GM21526 (cell line): ENCODE results near the gene CD84.
"Not testable (repeated sequence)": the region's sequence is repeated elsewhere in the genome, so short reads cannot be mapped to it uniquely, and the experiment has no call there.

Experiments used
- ATAC-seq: cut with Tn5 transposase; IDR thresholded peaks from one replicate; pipeline ENCODE4 v1.9.1; 2021; ENCODE audit warnings: moderate library complexity; ENCODE audit not compliant: unreplicated experiment, low FRiP score

CD84 gene

DNA sequence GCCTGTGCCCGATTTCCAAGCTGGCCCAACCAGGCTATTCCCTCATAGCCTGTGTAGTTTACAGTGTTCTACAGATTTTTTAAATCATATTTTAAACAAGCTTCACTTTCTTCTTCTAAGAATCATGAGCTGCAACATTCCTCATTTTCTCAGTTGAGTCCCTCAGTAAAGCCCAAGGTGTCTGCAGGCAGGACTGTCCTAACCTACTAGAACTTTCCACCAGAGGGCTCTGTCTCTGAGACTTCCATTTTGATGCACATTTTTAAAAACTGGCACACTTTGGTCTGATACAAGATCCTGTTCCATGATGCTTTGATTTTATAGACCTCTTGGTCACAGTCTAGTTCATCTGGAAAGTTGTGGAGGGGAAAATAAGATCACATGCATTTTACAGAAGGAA is 34.6 kb downstream of the CD84 start:
- no peak for ATAC-seq

DNA sequence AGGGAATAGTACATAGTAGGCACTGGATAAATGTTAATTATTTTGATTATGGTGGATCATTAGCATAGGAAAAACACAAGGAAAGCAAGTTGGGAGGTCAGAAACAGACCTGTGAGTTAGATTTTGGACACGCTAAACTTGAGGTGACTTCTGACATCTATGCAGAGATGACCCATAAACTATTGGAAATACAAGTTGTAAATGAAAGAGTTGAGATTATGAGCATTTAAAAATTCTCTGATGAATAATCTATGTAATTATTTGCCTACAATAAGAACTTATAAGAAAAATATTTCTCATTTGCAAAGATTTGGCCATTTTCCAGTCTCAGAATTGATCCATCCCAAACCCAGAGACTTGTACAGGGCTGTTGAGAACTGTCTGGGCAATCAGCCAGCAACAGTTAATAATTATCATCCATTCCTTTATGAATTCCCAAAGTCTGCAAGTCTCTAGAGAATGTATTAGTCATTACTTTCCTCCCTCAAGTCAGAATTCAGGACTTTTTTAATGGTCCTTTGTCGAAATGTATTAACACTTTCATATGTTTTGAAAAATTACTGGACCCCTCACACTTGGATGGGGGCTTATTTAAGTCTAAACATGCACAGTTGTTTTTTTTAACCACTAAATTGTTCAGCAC is 36.9 kb downstream of the CD84 start:
- ATAC-seq = no peak

DNA sequence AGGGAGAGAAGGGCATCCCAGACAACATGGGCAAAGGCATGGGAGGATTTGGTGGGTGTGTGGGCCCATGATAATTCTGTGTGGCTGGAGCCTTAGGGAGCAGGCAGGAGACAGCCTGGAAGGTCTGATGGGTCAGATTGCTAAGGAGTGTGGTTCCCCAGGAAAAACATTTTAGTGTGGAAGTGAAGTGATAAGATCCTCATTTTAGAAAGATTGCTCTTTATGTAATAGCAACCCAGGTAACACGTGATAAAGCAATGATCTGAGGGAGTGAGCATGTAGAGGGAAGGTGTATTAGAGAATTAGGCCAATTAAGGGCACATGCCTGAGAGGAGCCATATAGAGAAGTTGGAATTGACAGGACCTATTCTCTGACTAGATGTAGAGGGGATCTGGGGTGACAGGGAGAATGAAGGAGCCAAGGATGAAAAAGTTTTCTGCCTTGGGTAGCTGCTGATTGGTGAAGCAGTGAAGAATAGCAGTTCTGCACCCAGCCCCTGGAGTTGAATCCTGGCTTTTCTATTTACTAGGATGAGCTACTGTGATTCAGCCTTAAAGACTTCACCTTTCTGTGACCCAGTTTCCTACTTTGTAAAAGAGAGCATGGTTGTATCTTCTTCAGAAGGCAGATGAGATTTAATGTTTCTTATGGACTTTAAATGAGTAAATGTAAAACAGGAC is 37.5 kb downstream of the CD84 start:
- no peak for ATAC-seq

DNA sequence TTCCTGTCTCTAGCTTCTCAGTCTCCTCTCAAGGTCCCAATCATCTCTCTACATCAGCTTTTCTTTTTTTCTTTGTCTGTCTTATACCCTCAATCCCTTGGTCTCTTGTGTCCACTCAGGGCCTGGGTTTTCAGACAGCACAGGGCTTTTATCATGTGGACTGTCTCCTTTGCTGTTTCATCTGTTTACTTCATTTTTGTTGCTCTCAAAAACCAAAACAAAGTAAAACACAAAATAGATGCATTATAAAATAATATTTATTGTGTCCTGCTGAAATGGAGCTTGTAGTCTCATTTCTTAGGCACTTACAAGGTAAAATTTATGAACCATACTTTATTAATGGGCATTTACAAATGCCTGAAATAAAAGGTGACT is 38.5 kb downstream of the CD84 start:
- ATAC-seq = no peak

DNA sequence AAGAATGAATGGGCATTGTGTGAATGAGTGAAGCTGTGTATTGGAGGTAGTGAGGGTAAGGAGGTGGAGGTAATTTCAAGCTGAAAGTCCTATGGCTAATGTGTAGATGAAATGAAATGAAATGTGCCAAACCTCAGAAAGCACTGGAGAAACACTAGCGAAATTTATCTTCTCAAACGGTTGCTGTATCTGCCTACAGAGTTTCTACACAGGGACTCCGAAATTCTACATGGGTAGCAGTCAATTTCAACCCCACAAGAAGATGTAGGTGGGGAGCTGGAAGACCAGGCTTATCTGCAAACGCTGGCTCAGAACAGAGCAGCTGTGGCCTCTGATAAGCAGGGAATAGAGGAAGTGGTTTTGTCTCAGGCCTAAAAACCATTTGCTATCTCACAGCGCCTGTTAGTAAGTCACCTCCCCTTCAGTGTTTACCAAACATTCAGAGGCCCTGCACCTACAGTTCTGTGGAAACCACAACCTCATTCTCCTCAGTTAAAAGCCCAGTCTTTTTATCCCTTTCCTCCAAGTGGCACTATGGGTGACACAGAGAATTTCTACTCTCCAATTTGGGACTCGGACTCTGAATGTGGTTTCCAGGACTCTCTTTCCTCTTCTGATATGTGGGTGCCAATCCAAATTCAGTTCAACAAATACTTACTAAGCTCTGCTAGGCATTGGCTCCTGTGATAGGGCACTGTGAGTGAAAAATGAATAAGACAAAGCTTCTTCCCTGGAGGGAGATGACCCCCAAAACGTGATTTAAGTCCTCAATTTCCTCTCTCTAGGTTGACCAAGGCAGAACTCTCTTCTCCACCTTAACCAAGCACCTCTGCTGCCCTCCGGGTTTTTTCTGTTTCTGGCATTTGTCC is 39.1 kb downstream of the CD84 start:
- peak; percentile 84 for ATAC-seq

DNA sequence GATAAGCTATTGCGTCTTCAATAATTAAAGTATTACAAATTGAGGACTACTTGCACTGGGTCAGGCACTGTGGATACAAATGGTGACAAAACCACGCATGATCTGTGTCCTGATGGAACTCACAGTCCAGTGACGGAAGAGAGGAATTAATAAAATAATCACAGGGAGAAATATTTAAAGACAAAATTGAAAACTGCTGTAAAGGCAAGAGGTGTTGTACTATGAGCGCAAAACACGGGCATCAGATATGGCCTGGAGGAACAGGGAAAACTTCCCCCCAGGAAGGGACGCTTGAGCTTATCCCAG is 39.7 kb downstream of the CD84 start:
- no peak for ATAC-seq

DNA sequence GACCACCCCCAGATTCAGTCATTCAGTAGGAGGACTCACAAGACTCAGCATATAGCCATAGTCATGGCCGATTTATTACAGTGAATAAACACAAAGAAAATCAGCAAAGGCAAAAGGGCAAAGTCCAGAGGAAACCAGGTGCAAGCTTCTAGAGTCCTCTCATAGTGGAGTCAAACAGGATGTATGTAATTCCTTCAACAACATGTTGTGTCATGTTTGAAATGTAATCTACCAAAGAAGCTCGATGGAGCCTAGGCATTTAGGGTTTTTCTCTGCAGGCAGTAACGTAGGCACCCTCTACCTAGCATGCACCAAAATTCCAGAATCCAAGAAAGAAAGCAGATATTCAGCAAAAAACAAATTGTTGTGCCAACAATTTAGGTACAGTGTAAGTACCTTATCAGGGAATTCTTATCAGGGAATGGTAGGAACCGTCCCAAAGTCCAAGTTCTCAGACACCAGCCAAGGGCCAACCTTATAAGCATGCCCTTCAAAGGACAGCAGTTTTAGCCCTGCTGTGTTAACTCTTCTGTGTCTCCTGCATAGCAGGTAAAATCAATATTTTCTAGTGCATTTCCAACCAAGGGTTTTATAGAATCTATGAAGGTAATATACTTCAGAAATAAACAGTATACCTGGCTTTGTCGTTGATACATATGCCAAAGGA is 40.2 kb downstream of the CD84 start:
- no peak for ATAC-seq

DNA sequence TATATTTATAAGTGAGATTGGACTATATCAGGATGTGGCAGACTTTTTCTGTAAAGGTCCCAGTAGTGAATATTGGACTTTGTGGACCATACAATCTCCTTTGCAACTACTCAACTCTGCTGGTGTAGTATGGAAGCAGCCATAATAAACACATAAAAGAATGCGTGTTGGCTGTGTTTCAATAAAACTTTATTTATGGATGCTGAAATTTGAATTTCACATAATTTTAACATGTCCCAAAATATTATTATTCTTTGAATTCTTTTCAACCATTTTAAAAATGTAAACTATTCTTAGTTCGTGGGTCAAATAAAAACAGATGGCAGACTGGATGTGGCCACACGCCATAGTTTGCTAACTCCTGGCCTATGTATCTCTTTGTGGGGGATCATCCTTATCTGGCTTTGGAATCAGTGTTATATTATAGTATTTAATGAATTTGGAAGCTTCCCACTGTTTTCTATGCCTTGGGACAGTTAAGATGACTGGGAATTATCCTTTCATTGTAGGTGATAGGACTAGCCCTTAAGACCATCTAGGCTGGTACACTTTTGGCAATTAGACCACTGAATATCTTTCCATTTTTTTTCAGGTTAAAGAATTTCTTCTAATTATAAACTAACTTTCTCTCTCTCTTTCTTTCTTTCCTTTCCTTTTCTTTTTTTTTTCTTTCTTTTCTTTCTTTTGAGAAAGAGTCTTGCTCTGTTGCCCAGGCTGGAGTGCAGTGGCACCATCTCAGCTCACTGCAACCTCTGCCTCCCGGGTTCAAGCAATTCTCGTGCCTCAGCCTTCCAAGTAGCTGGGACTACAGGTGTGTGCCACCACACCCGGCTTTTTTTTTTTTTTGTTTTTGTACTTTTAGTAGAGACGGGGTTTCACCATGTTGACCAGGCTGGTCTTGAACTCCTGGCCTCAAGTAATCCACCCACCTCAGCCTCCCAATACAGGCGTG is 41.3 kb downstream of the CD84 start:
- no peak for ATAC-seq

DNA sequence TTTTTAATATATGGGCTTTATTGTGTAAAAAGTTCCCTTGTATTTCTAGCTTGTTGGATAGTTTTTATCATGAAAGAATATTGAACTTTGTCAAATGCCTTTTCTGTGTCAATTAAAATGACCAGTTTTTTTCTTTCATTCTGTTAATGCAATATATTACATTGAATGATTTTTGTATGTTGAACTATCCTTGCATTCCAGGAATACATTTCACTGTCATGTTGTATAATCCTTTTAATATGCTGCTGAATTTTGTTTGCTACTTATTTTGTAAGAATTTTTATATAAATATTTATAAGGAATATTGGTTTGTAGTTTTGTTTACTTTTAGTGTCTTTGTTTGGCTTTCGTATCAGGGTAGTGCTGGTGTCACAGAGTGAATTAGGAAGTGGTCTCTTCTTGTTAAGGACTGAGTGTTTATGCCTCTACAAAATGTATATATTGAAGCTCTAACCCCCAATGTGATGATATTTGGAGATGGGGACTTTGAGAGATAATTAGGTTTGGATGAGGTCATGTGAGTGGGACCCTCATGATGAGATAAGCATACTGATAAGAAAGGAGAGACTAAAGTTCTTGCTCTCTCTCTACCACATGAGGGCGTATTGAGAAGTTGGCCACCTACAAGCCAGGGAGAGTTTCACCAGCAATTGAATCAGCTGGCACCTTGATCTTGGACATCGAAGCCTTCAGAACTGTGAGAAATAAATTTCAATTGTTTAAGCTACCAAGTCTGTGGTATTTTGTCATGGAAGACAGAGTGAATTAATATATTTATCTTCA is 44.3 kb downstream of the CD84 start:
- ATAC-seq = no peak

DNA sequence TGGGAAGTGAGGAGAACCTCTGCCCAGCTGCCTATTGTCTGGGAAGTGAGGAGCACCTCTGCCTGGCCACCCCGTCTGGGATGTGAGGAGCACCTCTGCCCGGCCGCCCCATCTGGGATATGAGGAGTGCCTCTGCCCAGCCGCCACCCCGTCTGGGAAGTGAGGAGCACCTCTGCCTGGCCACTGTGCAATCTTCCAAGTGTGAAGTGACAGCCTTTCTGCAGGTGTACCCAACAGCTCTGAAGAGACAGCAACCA is 46.8 kb downstream of the CD84 start:
- not testable (repeated sequence) for ATAC-seq

DNA sequence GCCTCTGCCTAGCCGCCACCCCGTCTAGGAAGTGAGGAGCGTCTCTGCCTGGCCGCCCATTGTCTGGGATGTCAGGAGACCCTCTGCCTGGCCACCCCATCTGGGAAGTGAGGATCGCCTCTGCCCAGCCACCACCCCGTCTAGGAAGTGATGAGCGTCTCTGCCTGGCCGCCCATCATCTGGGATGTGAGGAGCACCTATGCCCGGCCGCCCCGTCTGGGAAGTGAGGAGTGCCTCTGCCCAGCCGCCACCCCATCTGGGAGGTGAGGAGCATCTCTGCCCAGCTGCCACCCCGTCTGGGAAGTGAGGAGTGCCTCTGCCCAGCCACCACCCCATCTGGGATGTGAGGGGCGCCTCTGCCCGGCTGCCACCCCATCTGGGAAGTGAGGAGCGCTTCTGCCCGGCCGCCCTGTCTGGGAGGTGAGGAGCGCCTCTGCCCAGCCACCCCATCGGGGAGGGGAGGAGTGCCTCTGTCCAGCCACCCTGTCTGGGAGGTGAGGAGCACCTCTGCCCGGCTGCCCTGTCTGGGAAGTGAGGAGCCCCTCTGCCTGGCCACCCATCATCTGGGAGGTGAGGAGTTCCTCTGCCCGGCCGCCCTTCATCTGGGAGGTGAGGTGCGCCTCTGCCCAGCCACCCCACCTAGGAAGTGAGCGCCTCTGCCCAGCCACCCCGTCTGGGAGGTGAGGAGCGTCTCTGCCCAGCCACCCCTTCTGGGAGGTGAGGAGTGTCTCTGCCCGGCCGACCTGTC is 47.3 kb downstream of the CD84 start:
- not testable (repeated sequence) for ATAC-seq

DNA sequence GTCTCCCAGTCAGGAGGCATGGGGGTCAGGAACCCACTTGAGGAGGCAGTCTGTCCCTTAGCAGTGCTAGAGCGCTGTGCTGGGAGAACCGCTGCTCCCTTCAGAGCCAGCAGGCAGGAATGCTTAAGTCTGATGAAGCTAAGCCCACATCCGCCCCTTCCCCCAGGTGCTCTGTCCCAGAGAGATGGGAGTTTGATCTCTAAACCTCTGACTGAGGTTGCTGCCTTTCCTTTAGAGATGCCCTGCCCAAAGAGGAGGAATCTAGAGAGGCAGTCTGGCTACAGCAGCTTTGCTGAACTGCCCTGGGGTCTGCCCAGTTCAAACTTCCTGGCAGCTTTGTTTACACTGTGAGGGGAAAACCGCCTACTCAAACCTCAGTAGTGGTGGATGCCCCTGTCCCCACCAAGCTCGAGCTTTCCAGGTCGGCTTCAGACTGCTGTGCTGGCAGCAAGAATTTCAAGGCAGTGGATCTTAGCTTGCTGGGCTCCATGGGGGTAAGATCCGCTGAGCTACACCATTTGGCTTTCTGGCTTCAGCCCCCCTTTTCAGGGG is 49.8 kb downstream of the CD84 start:
- ATAC-seq = not testable (repeated sequence)

DNA sequence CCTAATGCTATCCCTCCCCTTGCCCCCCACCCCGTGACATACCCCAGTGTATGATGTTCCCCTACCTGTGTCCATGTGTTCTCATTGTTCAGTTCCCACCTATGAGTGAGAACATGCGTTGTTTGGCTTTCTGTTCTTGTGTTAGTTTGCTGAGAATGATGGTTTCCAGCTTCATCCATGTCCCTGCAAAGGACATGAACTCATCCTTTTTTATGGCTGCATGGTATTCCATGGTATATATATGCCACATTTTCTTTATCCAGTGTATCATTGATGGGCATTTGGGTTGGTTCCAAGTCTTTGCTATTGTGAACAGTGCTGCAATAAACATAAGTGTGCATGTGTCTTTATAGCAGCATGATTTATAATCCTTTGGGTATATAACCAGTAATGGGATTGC is 55.5 kb downstream of the CD84 start:
- not testable (repeated sequence) for ATAC-seq

DNA sequence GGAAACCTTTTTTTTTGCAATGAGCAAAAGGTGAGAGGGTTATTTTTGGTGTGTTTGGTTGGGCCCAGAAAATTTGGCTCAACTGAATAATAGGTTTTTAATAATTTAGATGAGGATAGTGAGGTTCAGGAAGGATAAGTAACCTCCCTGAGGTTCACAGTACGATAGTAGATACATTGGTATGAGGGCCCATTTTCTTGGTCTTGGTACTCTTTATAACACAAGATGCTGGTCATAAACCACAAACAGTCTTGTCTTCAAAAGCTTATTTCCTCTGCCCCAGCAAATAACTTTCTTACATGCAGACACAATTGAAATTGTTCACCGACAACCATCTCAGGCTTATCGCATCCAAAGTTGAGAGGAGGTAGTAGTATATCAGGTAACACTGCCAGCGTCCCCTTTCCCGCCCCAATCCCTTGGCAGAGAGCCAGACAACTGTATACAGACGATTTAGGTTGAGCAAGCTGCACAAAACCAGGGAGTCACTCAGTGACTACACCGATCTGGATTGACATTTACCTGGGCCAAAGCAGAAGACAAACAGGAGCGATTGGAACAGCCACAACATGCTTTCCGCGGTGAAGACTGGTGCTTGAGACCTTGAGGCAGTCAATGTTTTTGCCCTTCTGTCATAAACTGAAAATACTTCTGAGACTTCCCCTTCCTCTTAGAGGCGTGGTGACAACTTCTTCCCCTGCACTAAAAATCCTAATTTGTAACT is 56.5 kb downstream of the CD84 start, which contains the start of gene SLAMF6:
TSS of gene SLAMF6 (minus strand) at position 634 of the 724 bp plus-strand sequence. CDS start at position 571, 63 bp downstream.
- ATAC-seq = peak; percentile 67

DNA sequence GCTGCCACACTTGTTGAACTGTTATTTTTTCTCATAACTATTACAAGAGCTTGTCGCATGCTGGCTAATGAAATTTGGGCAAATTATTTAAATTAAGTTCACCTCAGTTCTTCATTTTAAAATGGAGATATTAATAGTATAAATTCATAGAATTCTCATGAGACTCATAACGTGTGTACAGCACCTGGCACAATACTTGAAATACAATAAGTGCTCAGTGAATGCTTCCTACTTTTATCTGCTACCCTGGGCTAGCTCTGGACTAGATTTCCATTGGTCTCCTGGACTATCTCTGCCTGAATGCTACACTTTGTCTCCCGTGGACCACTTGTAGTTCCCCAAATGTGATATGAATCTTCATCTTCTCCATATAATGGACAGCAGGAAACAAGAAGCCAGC is 57.2 kb downstream of the CD84 start:
- ATAC-seq = no peak

DNA sequence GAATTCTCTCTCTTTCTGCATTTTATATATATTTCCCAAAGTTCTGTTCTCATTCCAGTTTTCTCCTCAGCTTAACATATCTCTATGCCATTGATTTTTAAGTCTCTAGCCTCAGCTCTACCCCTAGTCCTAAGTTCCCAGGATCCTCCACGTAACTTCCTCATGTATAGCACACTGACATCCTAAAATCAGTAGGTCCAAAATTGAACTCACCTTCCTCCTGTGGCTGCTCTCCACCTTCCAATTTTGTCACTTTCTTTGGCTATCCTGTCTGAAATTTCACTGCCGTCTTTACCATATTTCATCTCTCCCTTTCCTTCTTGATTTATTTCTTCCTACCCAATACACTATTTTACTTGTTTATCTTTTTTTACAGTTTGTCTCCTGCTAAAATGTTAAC is 57.7 kb downstream of the CD84 start:
- no peak for ATAC-seq

DNA sequence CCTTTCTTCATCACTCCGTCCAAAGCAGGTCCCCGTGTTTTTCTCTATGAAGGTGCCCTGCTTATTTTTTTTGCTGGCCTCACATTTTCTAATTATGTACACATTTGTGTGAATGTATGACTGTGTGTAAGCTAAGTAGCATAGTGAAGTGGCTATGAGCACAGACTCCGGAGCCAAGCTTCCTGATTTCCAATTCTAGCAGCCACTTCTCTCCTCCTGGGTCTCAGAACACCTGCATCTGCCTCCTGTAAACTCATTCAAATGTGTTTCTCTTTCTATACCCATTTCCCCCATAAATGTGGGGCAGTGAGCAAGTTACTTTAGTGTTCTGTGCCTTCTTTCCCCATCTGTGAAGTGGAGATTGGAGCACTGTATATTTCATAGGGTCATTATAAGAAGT is 58.3 kb downstream of the CD84 start:
- ATAC-seq = no peak

DNA sequence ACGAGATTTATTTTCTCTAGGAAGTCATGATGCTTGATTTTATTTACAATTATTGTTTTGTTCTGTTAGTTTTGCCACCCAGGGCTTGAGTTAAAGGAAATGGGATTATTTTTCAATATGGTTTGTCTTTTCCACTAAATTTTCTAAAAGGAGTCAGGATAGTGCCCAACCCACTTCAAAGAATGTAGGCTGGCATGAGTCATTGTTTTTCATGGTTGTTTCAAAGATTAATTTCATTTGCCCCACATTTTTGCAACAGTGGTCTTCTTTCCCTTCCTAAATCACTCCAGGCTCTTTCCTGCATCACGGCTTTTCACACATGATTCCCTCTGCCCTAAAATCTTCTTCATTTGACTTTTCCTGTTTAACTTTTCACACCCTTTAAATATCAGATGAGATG is 58.7 kb downstream of the CD84 start:
- no peak for ATAC-seq
